ENCODE results near the gene TPST1. TPM values are rescaled to one million over a fixed set of nuclear protein-coding genes. Genes with fewer than 3 reads are reported as not detected.

TPST1 gene
- total RNA-seq, 1 donor, result 137 TPM

GRCh38 chr7:66267249-66267648 lies 62.1 kb downstream of the TPST1 start:
- Histone ChIP-seq H3K9me3 (ENCODE audit: low read depth, low read length) (peaks cover 14% of the 10 kb centered on the region), H2AFZ (ENCODE audit: low read length) (no peak overlapping the region), H3K36me3 (ENCODE audit: insufficient read depth, low read length) (no peaks in the 10 kb centered on the region), H3K27ac (ENCODE audit: low read depth, low read length) (peak overlapping the region; percentile 40), H3K27me3 (ENCODE audit: insufficient read depth, low read length) (no peaks in the 10 kb centered on the region), H3K79me2 (ENCODE audit: insufficient read depth, low read length) (peaks cover 52% of the 10 kb centered on the region), H3K4me2 (ENCODE audit: insufficient read depth, low read length) (peak overlapping the region; percentile 47), H4K20me1 (ENCODE audit: insufficient read depth, low read length) (peaks cover 3% of the 10 kb centered on the region), H3K4me1 (ENCODE audit: insufficient read depth, low read length) (peaks cover 21% of the 10 kb centered on the region), H3K4me3 (ENCODE audit: insufficient read depth, low read length) (no peak overlapping the region)
- no peak for TF ChIP-seq CTCF (IDR thresholded peaks at IDR 0.05; ENCODE audit: extremely low read depth, low read depth, low read length)
- DNase-seq (ENCODE audit: insufficient read length, low spot score, missing footprints), result peak; percentile 58

GRCh38 chr7:66269978-66270377 lies 64.8 kb downstream of the TPST1 start:
- no peak overlapping the region for H3K4me3 ChIP-seq (ENCODE audit: insufficient read depth, low read length)
- H2AFZ ChIP-seq (ENCODE audit: low read length), result no peak overlapping the region
- H3K27me3 ChIP-seq (ENCODE audit: insufficient read depth, low read length), result no peaks in the 10 kb centered on the region
- peaks cover 21% of the 10 kb centered on the region for H3K4me1 ChIP-seq (ENCODE audit: insufficient read depth, low read length)
- no peak overlapping the region for H3K27ac ChIP-seq (ENCODE audit: low read depth, low read length)
- H4K20me1 ChIP-seq (ENCODE audit: insufficient read depth, low read length), result peaks cover 3% of the 10 kb centered on the region
- no peaks in the 10 kb centered on the region for H3K36me3 ChIP-seq (ENCODE audit: insufficient read depth, low read length)
- H3K79me2 ChIP-seq (ENCODE audit: insufficient read depth, low read length), result peaks cover 49% of the 10 kb centered on the region
- H3K9me3 ChIP-seq (ENCODE audit: low read depth, low read length), result peaks cover 10% of the 10 kb centered on the region
- H3K4me2 ChIP-seq (ENCODE audit: insufficient read depth, low read length), result no peak overlapping the region
- no peak for TF ChIP-seq CTCF (IDR thresholded peaks at IDR 0.05; ENCODE audit: extremely low read depth, low read depth, low read length)
- no peak for DNase-seq (ENCODE audit: insufficient read length, low spot score, missing footprints)

GRCh38 chr7:66272321-66272720 lies 67.2 kb downstream of the TPST1 start:
- Histone ChIP-seq H3K27me3 (ENCODE audit: insufficient read depth, low read length) (no peaks in the 10 kb centered on the region), H3K9me3 (ENCODE audit: low read depth, low read length) (no peaks in the 10 kb centered on the region), H3K36me3 (ENCODE audit: insufficient read depth, low read length) (no peaks in the 10 kb centered on the region), H3K4me1 (ENCODE audit: insufficient read depth, low read length) (peaks cover 22% of the 10 kb centered on the region), H3K4me2 (ENCODE audit: insufficient read depth, low read length) (no peak overlapping the region), H3K79me2 (ENCODE audit: insufficient read depth, low read length) (peaks cover 59% of the 10 kb centered on the region), H3K27ac (ENCODE audit: low read depth, low read length) (no peak overlapping the region), H2AFZ (ENCODE audit: low read length) (no peak overlapping the region), H3K4me3 (ENCODE audit: insufficient read depth, low read length) (no peak overlapping the region), H4K20me1 (ENCODE audit: insufficient read depth, low read length) (peaks cover 3% of the 10 kb centered on the region)
- TF ChIP-seq CTCF (IDR thresholded peaks at IDR 0.05; ENCODE audit: extremely low read depth, low read depth, low read length), result no peak
- DNase-seq (ENCODE audit: insufficient read length, low spot score, missing footprints), result no peak

GRCh38 chr7:66276363-66276762 lies 71.2 kb downstream of the TPST1 start:
- TF ChIP-seq CTCF (IDR thresholded peaks at IDR 0.05; ENCODE audit: extremely low read depth, low read depth, low read length), result no peak
- H3K4me1 ChIP-seq (ENCODE audit: insufficient read depth, low read length), result peaks cover 32% of the 10 kb centered on the region
- H3K27me3 ChIP-seq (ENCODE audit: insufficient read depth, low read length), result no peaks in the 10 kb centered on the region
- H3K36me3 ChIP-seq (ENCODE audit: insufficient read depth, low read length), result no peaks in the 10 kb centered on the region
- H3K27ac ChIP-seq (ENCODE audit: low read depth, low read length), result peak overlapping the region; percentile 63
- no peak overlapping the region for H2AFZ ChIP-seq (ENCODE audit: low read length)
- H3K4me3 ChIP-seq (ENCODE audit: insufficient read depth, low read length), result no peak overlapping the region
- DNase-seq (ENCODE audit: insufficient read length, low spot score, missing footprints), result no peak
- H3K9me3 ChIP-seq (ENCODE audit: low read depth, low read length), result no peaks in the 10 kb centered on the region
- peaks cover 70% of the 10 kb centered on the region for H3K79me2 ChIP-seq (ENCODE audit: insufficient read depth, low read length)
- H4K20me1 ChIP-seq (ENCODE audit: insufficient read depth, low read length), result no peaks in the 10 kb centered on the region
- H3K4me2 ChIP-seq (ENCODE audit: insufficient read depth, low read length), result no peak overlapping the region

Data from osteoblast (primary cell).